COLO668 (cell line): Measurements from ENCODE around the gene CHMP4B.

Experiments
- DNase-seq: peaks from one replicate; lab custom pipeline; 2025; ENCODE audit not compliant: unreplicated experiment; lab: John Stamatoyannopoulos, UW

Gene CHMP4B

GRCh38 chr20:33810885-33811775, at the start of gene CHMP4B:
Gene CHMP4B (plus strand): TSS chr20:33811348. CDS start chr20:33811469, 121 bp downstream.
- DNase-seq: peak; percentile 99

GRCh38 chr20:33761698-33762250, 49.4 kb upstream of the CHMP4B start:
- DNase-seq: no peak

- no peak for DNase-seq
These were observed 46.0 kb upstream of the CHMP4B start for GRCh38 chr20:33765099-33765498.

GRCh38 chr20:33765592-33765991, 45.6 kb upstream of the CHMP4B start:
- no peak for DNase-seq

- DNase-seq: no peak
These were observed 44.5 kb upstream of the CHMP4B start for GRCh38 chr20:33766686-33767085.

- DNase-seq: no peak
These were observed 43.4 kb upstream of the CHMP4B start for GRCh38 chr20:33767777-33768138.

GRCh38 chr20:33769043-33769442, 42.1 kb upstream of the CHMP4B start:
- no peak for DNase-seq

GRCh38 chr20:33770005-33770404, 41.1 kb upstream of the CHMP4B start:
- no peak for DNase-seq

- no peak for DNase-seq
These were observed 39.2 kb upstream of the CHMP4B start for GRCh38 chr20:33771938-33772337.

- no peak for DNase-seq
These were observed 38.7 kb upstream of the CHMP4B start for GRCh38 chr20:33772439-33772838.

- DNase-seq: no peak
These were observed 37.6 kb upstream of the CHMP4B start for GRCh38 chr20:33773412-33774089.

- no peak for DNase-seq
These were observed 33.3 kb upstream of the CHMP4B start for GRCh38 chr20:33777816-33778215.

GRCh38 chr20:33781133-33781532, 30.0 kb upstream of the CHMP4B start:
- no peak for DNase-seq

GRCh38 chr20:33781945-33782344, 29.2 kb upstream of the CHMP4B start:
- no peak for DNase-seq

GRCh38 chr20:33783256-33783655, 27.9 kb upstream of the CHMP4B start:
- no peak for DNase-seq

GRCh38 chr20:33783818-33784217, 27.3 kb upstream of the CHMP4B start:
- no peak for DNase-seq

GRCh38 chr20:33784225-33784624, 26.9 kb upstream of the CHMP4B start:
- DNase-seq: no peak

- no peak for DNase-seq
These were observed 25.6 kb upstream of the CHMP4B start for GRCh38 chr20:33785503-33785902.

GRCh38 chr20:33787253-33787891, 23.8 kb upstream of the CHMP4B start:
- no peak for DNase-seq

- DNase-seq: no peak
These were observed 22.6 kb upstream of the CHMP4B start for GRCh38 chr20:33788351-33789049.
